HG03571 (cell line): ENCODE measurements around the gene CERS4.
"Not testable (repeated sequence)": the region's sequence is repeated elsewhere in the genome, so short reads cannot be mapped to it uniquely, and the experiment has no call there.

Experiments used
- ATAC-seq: cut with Tn5 transposase; IDR thresholded peaks from one replicate; pipeline ENCODE4 v1.9.1; 2021; ENCODE audit not compliant: unreplicated experiment

CERS4 gene

GRCh38 chr19:8259142-8259921, 50.2 kb downstream of the CERS4 start:
- no peak for ATAC-seq

GRCh38 chr19:8259922-8260247, 50.7 kb downstream of the CERS4 start:
- ATAC-seq, result no peak

- no peak for ATAC-seq
These were observed 52.2 kb downstream of the CERS4 start for GRCh38 chr19:8261347-8261746.

GRCh38 chr19:8261881-8262280, 52.7 kb downstream of the CERS4 start:
- ATAC-seq, result no peak

GRCh38 chr19:8262431-8262830, 53.3 kb downstream of the CERS4 start:
- ATAC-seq, result no peak

GRCh38 chr19:8264248-8264647, 55.1 kb downstream of the CERS4 start:
- not testable (repeated sequence) for ATAC-seq

GRCh38 chr19:8265872-8266271, 56.7 kb downstream of the CERS4 start:
- ATAC-seq, result no peak

GRCh38 chr19:8269724-8270123, 60.6 kb downstream of the CERS4 start:
- ATAC-seq, result no peak

GRCh38 chr19:8276508-8276907, 67.3 kb downstream of the CERS4 start:
- not testable (repeated sequence) for ATAC-seq

GRCh38 chr19:8291337-8291736, 82.2 kb downstream of the CERS4 start:
- not testable (repeated sequence) for ATAC-seq

GRCh38 chr19:8302357-8302691, 93.2 kb downstream of the CERS4 start:
- no peak for ATAC-seq

- ATAC-seq, result no peak
These were observed 93.6 kb downstream of the CERS4 start for GRCh38 chr19:8302734-8303133.

GRCh38 chr19:8304841-8305621, 95.9 kb downstream of the CERS4 start:
- ATAC-seq, result no peak

GRCh38 chr19:8305798-8306197, 96.6 kb downstream of the CERS4 start:
- no peak for ATAC-seq

- no peak for ATAC-seq
These were observed 97.3 kb downstream of the CERS4 start for GRCh38 chr19:8306235-8307054.

GRCh38 chr19:8307400-8307964, 98.3 kb downstream of the CERS4 start:
- ATAC-seq, result no peak

- peak; percentile 66 for ATAC-seq
These were observed 99.0 kb downstream of the CERS4 start, which contains the start of gene CD320 for GRCh38 chr19:8307965-8308866. CD320 (minus strand) TSS chr19:8308358; CDS start chr19:8308290, 68 bp downstream.

- ATAC-seq, result no peak
These were observed 99.7 kb downstream of the CERS4 start for GRCh38 chr19:8308891-8309291.

- ATAC-seq, result no peak
These were observed 101.3 kb downstream of the CERS4 start for GRCh38 chr19:8310342-8311055.
